ENCODE measurements around the gene RAI1. TPM values are rescaled to one million over a fixed set of nuclear protein-coding genes. Genes with fewer than 3 reads are reported as not detected.
"Not testable (repeated sequence)": the region's sequence is repeated elsewhere in the genome, so short reads cannot be mapped to it uniquely, and the experiment has no call there.

The RAI1 gene
- total and polyA plus RNA-seq, 7 donors = 1.8 to 31.9 (median 9.3) TPM

- DNase-seq = no peak
- no peak overlapping the region for H3K27ac ChIP-seq
- peaks cover 10 to 31% (median 14%) of the 10 kb centered on the region in 4 donors for H3K36me3 ChIP-seq
- H3K27me3 ChIP-seq = no peaks in the 10 kb centered on the region
- H3K4me1 ChIP-seq = peaks cover 0 to 33% (median 30%) of the 10 kb centered on the region in 4 donors
- no peak for TF ChIP-seq POLR2AphosphoS5 (IDR thresholded peaks at IDR 0.05)
- TF ChIP-seq EP300 (IDR thresholded peaks at IDR 0.05) = no peak
- TF ChIP-seq, protein P1, sequence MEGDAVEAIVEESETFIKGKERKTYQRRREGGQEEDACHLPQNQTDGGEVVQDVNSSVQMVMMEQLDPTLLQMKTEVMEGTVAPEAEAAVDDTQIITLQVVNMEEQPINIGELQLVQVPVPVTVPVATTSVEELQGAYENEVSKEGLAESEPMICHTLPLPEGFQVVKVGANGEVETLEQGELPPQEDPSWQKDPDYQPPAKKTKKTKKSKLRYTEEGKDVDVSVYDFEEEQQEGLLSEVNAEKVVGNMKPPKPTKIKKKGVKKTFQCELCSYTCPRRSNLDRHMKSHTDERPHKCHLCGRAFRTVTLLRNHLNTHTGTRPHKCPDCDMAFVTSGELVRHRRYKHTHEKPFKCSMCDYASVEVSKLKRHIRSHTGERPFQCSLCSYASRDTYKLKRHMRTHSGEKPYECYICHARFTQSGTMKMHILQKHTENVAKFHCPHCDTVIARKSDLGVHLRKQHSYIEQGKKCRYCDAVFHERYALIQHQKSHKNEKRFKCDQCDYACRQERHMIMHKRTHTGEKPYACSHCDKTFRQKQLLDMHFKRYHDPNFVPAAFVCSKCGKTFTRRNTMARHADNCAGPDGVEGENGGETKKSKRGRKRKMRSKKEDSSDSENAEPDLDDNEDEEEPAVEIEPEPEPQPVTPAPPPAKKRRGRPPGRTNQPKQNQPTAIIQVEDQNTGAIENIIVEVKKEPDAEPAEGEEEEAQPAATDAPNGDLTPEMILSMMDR (IDR thresholded peaks at IDR 0.05) = no peak
- no peak for TF ChIP-seq POLR2A (IDR thresholded peaks at IDR 0.05)
- WGBS, 2 donors = 87 to 93% methylated on average over 17 of the region's 17 CpGs
- H3K4me3 ChIP-seq = no peak overlapping the region
- H3K9me3 ChIP-seq = no peaks in the 10 kb centered on the region
- intact Hi-C loops (cut with DNase I) = no loop called here
Observed at GRCh38 chr17:17806611-17807274, 125.5 kb downstream of the RAI1 start.

- Histone ChIP-seq H3K27ac (peak overlapping the region in 1 of 4 donors; percentile 26), H3K9me3 (no peaks in the 10 kb centered on the region), H3K36me3 (peaks cover 10 to 31% (median 14%) of the 10 kb centered on the region in 4 donors), H3K27me3 (no peaks in the 10 kb centered on the region), H3K4me3 (no peak overlapping the region), H3K4me1 (peaks cover 0 to 40% (median 37%) of the 10 kb centered on the region in 4 donors)
- TF ChIP-seq EP300 (IDR thresholded peaks at IDR 0.05) = no peak
- no peak for TF ChIP-seq POLR2AphosphoS5 (IDR thresholded peaks at IDR 0.05)
- TF ChIP-seq, protein P1 (IDR thresholded peaks at IDR 0.05) = no peak
- no peak for TF ChIP-seq POLR2A (IDR thresholded peaks at IDR 0.05)
- intact Hi-C loops (cut with DNase I) = no loop called here
- WGBS, 2 donors = 86 to 95% methylated on average over 5 of the region's 5 CpGs
- DNase-seq = no peak
Observed at GRCh38 chr17:17807440-17807839, 126.2 kb downstream of the RAI1 start.

DNA sequence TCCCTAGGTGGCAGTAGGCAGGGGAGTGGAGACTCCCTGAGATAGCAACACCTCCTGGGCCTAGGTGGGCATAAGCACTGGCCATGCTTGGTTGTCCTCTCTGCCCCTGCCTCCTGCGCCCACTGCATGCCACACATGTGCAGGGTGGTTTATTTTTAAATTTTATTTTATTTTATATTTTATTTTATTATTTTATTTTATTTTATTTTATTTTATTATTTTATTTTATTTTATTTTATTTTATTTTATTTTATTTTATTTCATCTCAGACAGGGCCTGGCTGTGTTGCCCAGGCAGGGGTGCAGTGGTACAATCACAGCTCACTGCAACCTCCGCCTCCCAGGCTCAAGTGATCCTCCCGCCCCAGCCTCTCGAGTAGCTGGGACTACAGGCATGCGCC lies 126.9 kb downstream of the RAI1 start:
- H3K27me3 ChIP-seq; intact Hi-C loops (cut with DNase I); H3K4me3 ChIP-seq; H3K9me3 ChIP-seq; DNase-seq: not testable (repeated sequence)
- WGBS, 2 donors = 97% methylated on average over 5 of the region's 5 CpGs
- Histone ChIP-seq H3K27ac (peak overlapping the region in 2 of 4 donors; percentile 79 to 87), H3K36me3 (peaks cover 11 to 38% (median 19%) of the 10 kb centered on the region in 4 donors), H3K4me1 (peaks cover 0 to 46% (median 41%) of the 10 kb centered on the region in 4 donors)

DNA sequence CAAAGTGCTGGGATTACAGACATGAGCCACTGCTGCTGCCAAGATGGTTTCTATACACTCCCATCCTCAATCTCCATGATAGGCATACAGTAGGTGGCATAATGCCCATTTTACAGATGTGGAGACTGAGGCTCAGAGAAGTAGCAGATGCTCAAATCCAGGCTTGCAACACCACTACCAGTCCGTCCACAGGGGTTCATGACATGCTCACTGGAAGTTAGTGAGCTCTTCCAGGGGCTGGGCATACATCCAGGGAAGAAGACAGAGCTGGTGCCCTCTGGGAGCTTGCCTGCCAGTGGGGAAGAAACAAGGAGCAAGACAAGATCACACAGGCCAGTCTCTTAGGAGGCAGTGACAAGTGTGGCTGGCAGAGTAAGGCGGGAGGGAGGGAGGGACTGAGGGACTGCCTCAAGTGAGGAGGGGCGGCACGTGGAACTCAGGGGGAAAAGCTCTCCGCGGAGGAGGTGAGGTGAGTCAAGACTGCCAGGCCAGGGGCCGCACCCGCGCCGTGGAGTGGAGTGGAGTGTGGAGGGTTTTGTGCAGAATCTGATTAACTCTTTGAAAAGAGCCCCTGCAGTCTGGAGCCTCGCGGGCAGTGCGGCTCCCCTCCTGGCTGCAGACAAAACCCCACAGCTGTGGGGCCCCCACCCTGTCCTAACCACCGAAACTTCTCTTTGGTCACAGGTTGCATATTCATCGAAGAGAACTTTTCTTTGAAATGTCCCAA lies 127.6 kb downstream of the RAI1 start:
- Histone ChIP-seq H3K27ac (peak overlapping the region; percentile 70 to 90 (median 83)), H3K36me3 (peaks cover 10 to 38% (median 21%) of the 10 kb centered on the region in 4 donors), H3K4me3 (no peak overlapping the region), H3K27me3 (no peaks in the 10 kb centered on the region), H3K4me1 (peaks cover 0 to 46% (median 42%) of the 10 kb centered on the region in 4 donors), H3K9me3 (no peaks in the 10 kb centered on the region)
- WGBS, 2 donors = 72 to 84% methylated on average over 15 of the region's 15 CpGs
- no peak for TF ChIP-seq POLR2A (IDR thresholded peaks at IDR 0.05)
- peak in 1 of 4 donors; percentile 39 for TF ChIP-seq POLR2AphosphoS5 (IDR thresholded peaks at IDR 0.05)
- DNase-seq = peak; percentile 86
- intact Hi-C loops (cut with DNase I) = no loop called here

- Histone ChIP-seq H3K27ac (peak overlapping the region; percentile 70 to 90 (median 83)), H3K9me3 (no peaks in the 10 kb centered on the region), H3K36me3 (peaks cover 10 to 38% (median 21%) of the 10 kb centered on the region in 4 donors), H3K27me3 (no peaks in the 10 kb centered on the region), H3K4me3 (peak overlapping the region; percentile 4 to 48 (median 36)), H3K4me1 (peaks cover 0 to 54% (median 44%) of the 10 kb centered on the region in 4 donors)
- 82 to 85% methylated on average over 52 of the region's 52 CpGs for WGBS, 2 donors
- TF ChIP-seq POLR2A (IDR thresholded peaks at IDR 0.05) = no peak
- TF ChIP-seq EP300 (IDR thresholded peaks at IDR 0.05) = no peak
- TF ChIP-seq POLR2AphosphoS5 (IDR thresholded peaks at IDR 0.05) = no peak
- TF ChIP-seq, protein P1 (IDR thresholded peaks at IDR 0.05) = no peak
- no peak for DNase-seq
- intact Hi-C loops (cut with DNase I) = loop anchor here (5.0 kb wide), 2 partner anchors 127 to 163 kb away; partner anchors contain the start of genes DRC3, RAI1 and TOM1L2
Observed at GRCh38 chr17:17809531-17810083, 128.3 kb downstream of the RAI1 start.

Measured in sigmoid colon (tissue), 7 donors.